ENCODE measurements around the gene PAQR4. TPM values are rescaled to one million over a fixed set of nuclear protein-coding genes. Genes with fewer than 3 reads are reported as not detected.

PAQR4 gene
- polyA plus RNA-seq, 2 of the 4 experiments (the other 2 are of a cell fraction): 8.0 to 18.6 TPM

DNA sequence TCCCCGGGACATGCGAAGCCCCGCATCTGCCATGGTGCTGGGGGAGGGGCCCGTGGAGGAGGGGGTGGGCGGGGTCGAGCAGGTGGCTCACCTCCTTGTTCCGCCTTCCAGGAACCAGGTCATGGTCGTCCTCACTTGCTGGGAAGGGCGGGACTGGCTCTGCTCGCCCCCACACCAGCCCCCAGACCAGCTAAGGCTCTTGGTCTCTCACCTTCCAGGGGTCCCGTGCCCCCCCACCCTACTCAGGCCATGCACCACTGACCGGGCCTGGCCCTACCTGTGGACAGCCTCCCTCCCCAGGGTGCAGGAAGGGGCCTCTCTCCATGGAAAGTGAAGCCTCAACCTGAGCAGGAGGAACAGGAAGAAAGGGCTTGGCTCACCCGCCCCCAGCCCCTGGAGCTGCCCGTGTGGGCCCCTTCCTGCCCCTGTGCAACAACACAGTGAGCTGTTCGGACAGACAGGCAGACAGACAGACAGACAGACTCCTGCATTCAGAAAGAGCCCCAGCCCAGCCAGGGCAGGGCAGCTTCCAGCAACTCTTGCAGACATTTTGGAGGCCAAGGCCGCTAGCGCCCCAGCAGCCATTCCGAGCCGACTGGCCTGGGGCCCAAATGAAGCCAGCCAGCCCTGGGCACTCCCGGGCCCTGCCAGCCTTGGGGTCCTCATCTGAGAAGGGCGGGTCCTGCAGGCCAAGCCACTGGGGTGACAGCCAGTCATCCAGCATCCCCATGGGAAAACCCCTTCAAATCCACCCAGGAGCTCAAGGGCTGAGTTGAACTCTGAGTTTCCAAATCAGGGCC is 13.2 kb upstream of the PAQR4 start:
- Histone ChIP-seq H3K4me2 (no peak overlapping the region), H3K4me1 (peaks cover 11% of the 10 kb centered on the region), H3K9me3 (no peaks in the 10 kb centered on the region), H3K4me3 (no peak overlapping the region), H3K27ac (no peak overlapping the region)
- no peak for FAIRE-seq
- ChIA-PET CTCF (interaction anchor here (0.7 to 1.4 kb wide), 6 partner anchors 10 to 42 kb away, joined by 3 to 8 read pairs (median 4); partner anchors contain the start of gene PAQR4), POLR2A (no interaction called here)
- no peak for DNase-seq (ENCODE audit: low read depth in 1 of 2, low spot score in 1 of 2)
- 73% methylated on average over 5 of the region's 21 CpGs for WGBS (ENCODE audit: missing lambda C conversion rate)
- no peak for TF ChIP-seq MAZ (IDR thresholded peaks at IDR 0.05; ENCODE audit: borderline replicate concordance, low read depth, low read length)
- TF ChIP-seq NPAS2 (CRISPR knock-in tag; IDR thresholded peaks at IDR 0.05; ENCODE audit: borderline replicate concordance): no peak
- no peak for TF ChIP-seq MYC (IDR thresholded peaks at IDR 0.05; ENCODE audit: borderline replicate concordance, low read length)
- no peak for TF ChIP-seq GATA3 (IDR thresholded peaks at IDR 0.05; ENCODE audit: borderline replicate concordance)
- no peak for TF ChIP-seq EHMT2 (IDR thresholded peaks at IDR 0.05; ENCODE audit: low read depth)
- TF ChIP-seq NR3C1 (IDR thresholded peaks at IDR 0.05): no peak
- TF ChIP-seq FOXS1 (CRISPR knock-in tag; IDR thresholded peaks at IDR 0.05): no peak
- peak; percentile 16 to 18; a peak in 5 of 6 replicates for ATAC-seq

DNA sequence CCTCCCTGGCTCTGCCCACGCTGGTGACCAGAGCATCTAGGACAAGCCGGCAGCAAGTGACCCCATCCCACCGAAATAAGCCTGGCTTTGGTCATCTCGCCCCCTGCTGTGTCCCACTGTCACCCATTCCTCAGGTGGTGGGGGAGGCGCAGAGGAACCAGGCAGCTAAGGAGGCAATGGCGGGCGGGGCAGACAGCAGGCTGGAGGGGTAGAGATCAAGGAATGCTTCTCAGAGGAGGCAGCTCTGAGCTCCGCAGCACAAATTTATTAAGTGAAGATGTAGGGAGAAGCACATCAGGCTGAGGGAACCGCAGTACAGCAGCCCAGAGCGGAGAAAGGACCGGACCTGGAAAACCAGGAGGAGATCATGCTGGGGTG is 12.6 kb upstream of the PAQR4 start:
- H3K4me3 ChIP-seq: no peak overlapping the region
- CTCF ChIA-PET: interaction anchor here (0.8 to 1.4 kb wide), 7 partner anchors 10 to 42 kb away, joined by 3 to 8 read pairs (median 3); partner anchors contain the start of gene PAQR4
- ATAC-seq (no peak), FAIRE-seq (no peak), DNase-seq (ENCODE audit: low read depth in 1 of 2, low spot score in 1 of 2) (no peak)
- H3K27ac ChIP-seq: no peak overlapping the region
- TF ChIP-seq FOSB (CRISPR knock-in tag; IDR thresholded peaks at IDR 0.05): no peak
- H3K9me3 ChIP-seq: no peaks in the 10 kb centered on the region
- 73% methylated on average over 11 of the region's 11 CpGs for WGBS (ENCODE audit: missing lambda C conversion rate)
- peaks cover 11% of the 10 kb centered on the region for H3K4me1 ChIP-seq
- no peak overlapping the region for H3K4me2 ChIP-seq
- POLR2A ChIA-PET: no interaction called here

DNA sequence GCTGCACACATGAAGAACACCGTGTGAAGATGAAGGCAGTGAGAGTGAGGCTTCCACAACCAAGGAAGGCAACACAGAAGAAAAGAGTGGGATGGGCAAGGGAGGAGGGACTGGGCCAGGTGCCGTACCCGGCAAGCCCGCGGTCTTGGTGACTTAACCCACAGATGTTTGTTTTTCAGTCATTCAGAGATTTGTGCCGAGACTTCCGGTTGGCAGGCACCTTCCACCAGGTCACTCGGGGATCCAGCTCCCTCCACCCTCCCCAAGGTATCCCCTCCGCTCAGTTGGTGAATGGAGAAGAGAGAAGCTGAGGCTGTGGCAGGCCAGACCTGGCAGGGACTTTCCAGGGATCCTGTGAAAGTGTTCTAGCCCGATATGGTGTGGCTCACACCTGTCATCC is 9.9 kb upstream of the PAQR4 start:
- Histone ChIP-seq H3K4me2 (no peak overlapping the region), H3K27ac (no peak overlapping the region), H3K4me1 (peaks cover 20% of the 10 kb centered on the region), H3K4me3 (no peak overlapping the region), H3K9me3 (no peaks in the 10 kb centered on the region)
- FAIRE-seq (no peak), DNase-seq (ENCODE audit: low read depth in 1 of 2, low spot score in 1 of 2) (no peak), ATAC-seq (no peak)
- CTCF ChIA-PET: interaction anchor here (0.6 to 8.1 kb wide), 10 partner anchors 10 to 228 kb away, joined by 3 to 97 read pairs (median 4); partner anchors contain the start of genes PAQR4 and PKMYT1
- POLR2A ChIA-PET: no interaction called here
- 31% methylated on average over 10 of the region's 10 CpGs for WGBS (ENCODE audit: missing lambda C conversion rate)
- TF ChIP-seq, protein P1, sequence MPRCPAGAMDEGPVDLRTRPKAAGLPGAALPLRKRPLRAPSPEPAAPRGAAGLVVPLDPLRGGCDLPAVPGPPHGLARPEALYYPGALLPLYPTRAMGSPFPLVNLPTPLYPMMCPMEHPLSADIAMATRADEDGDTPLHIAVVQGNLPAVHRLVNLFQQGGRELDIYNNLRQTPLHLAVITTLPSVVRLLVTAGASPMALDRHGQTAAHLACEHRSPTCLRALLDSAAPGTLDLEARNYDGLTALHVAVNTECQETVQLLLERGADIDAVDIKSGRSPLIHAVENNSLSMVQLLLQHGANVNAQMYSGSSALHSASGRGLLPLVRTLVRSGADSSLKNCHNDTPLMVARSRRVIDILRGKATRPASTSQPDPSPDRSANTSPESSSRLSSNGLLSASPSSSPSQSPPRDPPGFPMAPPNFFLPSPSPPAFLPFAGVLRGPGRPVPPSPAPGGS (IDR thresholded peaks at IDR 0.05): no peak
- TF ChIP-seq EHF (CRISPR knock-in tag; IDR thresholded peaks at IDR 0.05) (no peak), NFE2L2 (conservative IDR thresholded peaks at IDR 0.05; ENCODE audit: low read length) (no peak), TP53 (CRISPR knock-in tag; IDR thresholded peaks at IDR 0.05) (no peak), FOSB (CRISPR knock-in tag; IDR thresholded peaks at IDR 0.05) (no peak), HDAC2 (IDR thresholded peaks at IDR 0.05) (no peak), ZNF302 (CRISPR knock-in tag; IDR thresholded peaks at IDR 0.05) (no peak), JUN (IDR thresholded peaks at IDR 0.05) (no peak), RAD21 (conservative IDR thresholded peaks at IDR 0.05 in 1 of 2, IDR thresholded peaks at IDR 0.05 in 1 of 2) (no peak), CHD4 (IDR thresholded peaks at IDR 0.05; ENCODE audit: borderline replicate concordance) (no peak), NR3C1 (IDR thresholded peaks at IDR 0.05) (no peak), EHMT2 (IDR thresholded peaks at IDR 0.05; ENCODE audit: low read depth) (no peak), SMC3 (IDR thresholded peaks at IDR 0.05) (no peak), BHLHE40 (IDR thresholded peaks at IDR 0.05; ENCODE audit: low read depth, low read length) (no peak), NPAS2 (CRISPR knock-in tag; IDR thresholded peaks at IDR 0.05; ENCODE audit: borderline replicate concordance) (no peak), HOXA7 (CRISPR knock-in tag; IDR thresholded peaks at IDR 0.05) (no peak), TFCP2L1 (CRISPR knock-in tag; IDR thresholded peaks at IDR 0.05) (no peak)
- TF ChIP-seq, protein P2, sequence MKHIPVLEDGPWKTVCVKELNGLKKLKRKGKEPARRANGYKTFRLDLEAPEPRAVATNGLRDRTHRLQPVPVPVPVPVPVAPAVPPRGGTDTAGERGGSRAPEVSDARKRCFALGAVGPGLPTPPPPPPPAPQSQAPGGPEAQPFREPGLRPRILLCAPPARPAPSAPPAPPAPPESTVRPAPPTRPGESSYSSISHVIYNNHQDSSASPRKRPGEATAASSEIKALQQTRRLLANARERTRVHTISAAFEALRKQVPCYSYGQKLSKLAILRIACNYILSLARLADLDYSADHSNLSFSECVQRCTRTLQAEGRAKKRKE (CRISPR knock-in tag; IDR thresholded peaks at IDR 0.05; ENCODE audit: low read depth): no peak
